Neutrophil (primary cell): ENCODE data around the gene CDH15.

Source experiments
- H3K27ac ChIP-seq: fragments of 200-600 bp; sonication (generic); 2 replicates; pipeline ENCODE4 v1.5.1; 2016; ENCODE audit warnings: mild to moderate bottlenecking, moderate library complexity
- H3K27me3 ChIP-seq: fragments of 200-600 bp; sonication (generic); 2 replicates; pipeline ENCODE4 v1.6.0; 2016; ENCODE audit warnings: mild to moderate bottlenecking
- H3K36me3 ChIP-seq: fragments of 200-600 bp; sonication (generic); 2 replicates; pipeline ENCODE4 v1.5.1; 2017
- H3K4me1 ChIP-seq, 2 experiments: fragments of 200-600 bp in 1 of 2; sonication (generic) in 1 of 2; 1 replicate in 1 of 2; 2 replicates in 1 of 2; pipeline versions ENCODE4 v1.5.1 to v1.6.1; 2013 to 2016; ENCODE audit warnings: low read depth in 1 of 2, low read length in 1 of 2, mild to moderate bottlenecking in 1 of 2, moderate library complexity in 1 of 2; ENCODE audit not compliant: control insufficient read depth in 1 of 2, insufficient read depth in 1 of 2
- H3K4me3 ChIP-seq, 2 experiments: fragments of 200-600 bp in 1 of 2; sonication (generic) in 1 of 2; 1 replicate in 1 of 2; 2 replicates in 1 of 2; pipeline ENCODE4 v1.5.1; 2013 to 2016; ENCODE audit warnings: low read depth in 1 of 2, low read length in 1 of 2, mild to moderate bottlenecking in 1 of 2, moderate library complexity in 1 of 2
- H3K9me3 ChIP-seq: fragments of 200-600 bp; sonication (generic); 2 replicates; pipeline ENCODE4 v1.5.1; 2016
- TF ChIP-seq, protein P1 (sequence below): fragments of 200-600 bp; sonication (generic); IDR thresholded peaks from 2 replicates; pipeline ENCODE4 v1.5.1; 2016; ENCODE audit warnings: antibody characterized with exemption

Gene CDH15

DNA sequence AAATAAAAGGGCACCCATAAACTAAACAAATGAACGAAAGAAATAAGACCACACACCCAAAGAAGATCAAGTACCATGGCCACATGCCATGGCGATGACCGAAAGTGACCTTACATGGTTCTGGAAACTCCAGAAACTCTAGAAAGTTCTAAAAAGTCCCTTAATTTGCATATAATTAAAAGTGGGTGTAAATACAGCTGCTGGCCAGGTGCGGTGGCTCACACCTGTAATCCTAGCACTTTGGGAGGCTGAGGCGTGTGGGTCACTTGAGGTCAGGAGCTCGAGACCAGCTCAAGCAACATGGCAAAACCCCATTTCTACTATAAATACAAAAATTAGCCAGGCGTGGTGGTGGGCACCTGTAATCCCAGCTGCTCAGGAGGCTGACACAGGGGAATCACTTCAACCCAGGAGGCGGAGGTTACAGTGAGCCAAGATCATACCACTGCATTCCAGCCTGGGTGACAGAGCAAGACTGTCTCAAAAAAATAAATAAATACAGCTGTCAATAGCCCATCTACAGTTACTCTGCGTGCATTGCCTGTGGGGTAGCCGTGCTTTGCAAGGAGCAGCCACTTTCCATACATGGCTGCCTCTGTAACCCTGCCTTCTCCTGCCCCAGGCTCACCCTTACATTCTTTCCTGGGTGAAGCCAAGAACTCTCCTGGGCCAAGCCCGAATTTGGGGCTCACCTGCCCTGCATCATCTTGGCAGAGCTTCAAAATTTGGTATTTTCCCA is 38.8 kb downstream of the CDH15 start:
- Histone ChIP-seq H3K4me1 (no peaks in the 10 kb centered on the region), H3K9me3 (no peaks in the 10 kb centered on the region), H3K36me3 (no peaks in the 10 kb centered on the region), H3K4me3 (no peak overlapping the region), H3K27me3 (peaks cover 37% of the 10 kb centered on the region), H3K27ac (no peak overlapping the region)
- TF ChIP-seq, protein P1, sequence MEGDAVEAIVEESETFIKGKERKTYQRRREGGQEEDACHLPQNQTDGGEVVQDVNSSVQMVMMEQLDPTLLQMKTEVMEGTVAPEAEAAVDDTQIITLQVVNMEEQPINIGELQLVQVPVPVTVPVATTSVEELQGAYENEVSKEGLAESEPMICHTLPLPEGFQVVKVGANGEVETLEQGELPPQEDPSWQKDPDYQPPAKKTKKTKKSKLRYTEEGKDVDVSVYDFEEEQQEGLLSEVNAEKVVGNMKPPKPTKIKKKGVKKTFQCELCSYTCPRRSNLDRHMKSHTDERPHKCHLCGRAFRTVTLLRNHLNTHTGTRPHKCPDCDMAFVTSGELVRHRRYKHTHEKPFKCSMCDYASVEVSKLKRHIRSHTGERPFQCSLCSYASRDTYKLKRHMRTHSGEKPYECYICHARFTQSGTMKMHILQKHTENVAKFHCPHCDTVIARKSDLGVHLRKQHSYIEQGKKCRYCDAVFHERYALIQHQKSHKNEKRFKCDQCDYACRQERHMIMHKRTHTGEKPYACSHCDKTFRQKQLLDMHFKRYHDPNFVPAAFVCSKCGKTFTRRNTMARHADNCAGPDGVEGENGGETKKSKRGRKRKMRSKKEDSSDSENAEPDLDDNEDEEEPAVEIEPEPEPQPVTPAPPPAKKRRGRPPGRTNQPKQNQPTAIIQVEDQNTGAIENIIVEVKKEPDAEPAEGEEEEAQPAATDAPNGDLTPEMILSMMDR, result no peak

DNA sequence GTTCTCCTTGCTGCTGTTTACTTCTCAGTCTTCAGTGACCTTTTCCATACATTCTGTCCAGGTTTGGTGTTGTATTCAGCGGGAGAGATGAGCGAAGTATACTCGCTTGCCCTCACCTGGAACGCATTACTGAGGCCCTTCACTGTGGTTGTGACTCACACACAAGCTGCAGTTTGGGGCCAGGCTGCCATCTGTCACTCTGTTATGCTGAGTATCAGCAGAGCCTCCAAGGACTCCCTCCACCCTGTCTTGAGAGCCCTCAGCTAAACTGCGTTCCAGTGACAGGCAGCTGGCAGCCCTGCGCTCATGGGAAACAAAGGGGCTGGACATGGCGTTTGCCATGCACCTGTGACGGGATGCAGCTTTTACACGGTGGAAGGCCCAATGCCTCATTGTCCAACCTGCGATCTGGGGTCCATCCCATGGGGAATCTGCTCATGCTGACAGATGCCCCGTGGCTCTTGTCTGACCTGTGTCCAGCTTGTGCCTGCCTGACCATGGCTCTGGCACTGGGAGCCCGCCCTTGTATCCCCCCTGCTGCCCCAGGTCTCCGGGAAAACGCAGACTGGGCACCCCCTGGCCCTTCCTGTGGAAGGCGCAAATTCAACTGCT is 39.5 kb downstream of the CDH15 start:
- TF ChIP-seq, protein P1, result no peak
- Histone ChIP-seq H3K9me3 (no peaks in the 10 kb centered on the region), H3K4me1 (peaks cover 0 to 1% of the 10 kb centered on the region in 2 experiments), H3K27ac (no peak overlapping the region), H3K36me3 (no peaks in the 10 kb centered on the region), H3K27me3 (peaks cover 33% of the 10 kb centered on the region), H3K4me3 (no peak overlapping the region)

DNA sequence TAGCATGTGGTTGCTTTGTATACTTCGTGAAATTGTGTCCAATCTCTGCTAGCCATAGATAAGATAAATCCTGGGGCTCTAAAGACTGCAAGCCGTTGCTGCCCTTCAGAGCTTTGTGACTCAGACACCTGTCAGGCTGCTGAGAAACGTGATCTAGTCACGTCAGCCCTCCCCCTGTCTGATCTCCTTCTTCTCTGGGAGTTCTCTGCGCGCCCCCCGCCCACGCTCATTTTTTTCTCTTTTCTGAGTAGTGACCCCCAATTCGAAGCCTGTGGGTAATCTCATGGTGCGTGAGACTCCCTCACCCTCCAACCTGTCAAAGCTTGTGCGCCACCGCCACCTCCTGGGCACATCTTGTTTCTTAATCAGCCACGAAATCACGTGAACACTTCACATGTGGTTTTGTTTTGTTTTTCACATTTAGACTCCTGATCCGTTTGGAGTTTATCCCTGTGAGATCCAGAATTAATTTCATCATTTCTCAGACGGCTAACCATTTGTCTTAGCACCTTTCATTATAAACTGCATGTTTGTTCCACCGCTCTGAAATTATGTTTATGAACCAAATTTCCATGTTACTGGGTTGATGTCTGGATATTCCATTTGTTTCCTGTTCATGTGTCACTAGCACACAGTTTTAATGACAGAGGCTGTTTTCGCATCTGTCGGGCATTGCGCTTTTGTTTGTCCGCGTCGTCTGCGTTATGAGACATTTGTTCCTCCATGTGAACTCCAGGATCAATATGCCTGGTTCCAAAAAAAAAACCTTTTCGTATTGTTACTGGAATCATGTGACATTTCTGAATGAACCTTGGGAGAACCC is 45.0 kb downstream of the CDH15 start:
- peak overlapping the region; percentile 80 to 95 for H3K4me3 ChIP-seq

DNA sequence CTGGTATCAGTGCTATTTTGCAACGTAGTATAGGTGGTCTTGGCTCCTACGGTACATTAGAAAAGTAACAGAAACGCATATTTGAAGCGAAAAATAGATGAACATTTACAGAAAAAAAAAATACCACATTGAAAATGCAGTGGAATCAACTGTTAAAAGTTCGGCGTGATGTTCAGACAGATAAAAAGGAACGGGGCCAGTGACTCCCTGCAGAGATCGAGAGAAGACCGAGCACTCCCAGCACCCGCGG is 45.5 kb downstream of the CDH15 start:
- peak overlapping the region; percentile 99 for H3K27ac ChIP-seq
- TF ChIP-seq, protein P1, result no peak
- H3K9me3 ChIP-seq, result no peaks in the 10 kb centered on the region
- H3K27me3 ChIP-seq, result no peaks in the 10 kb centered on the region
- H3K36me3 ChIP-seq, result peaks cover 10% of the 10 kb centered on the region
- H3K4me1 ChIP-seq, result peaks cover 18 to 19% of the 10 kb centered on the region in 2 experiments
- peak overlapping the region; percentile 80 to 95 for H3K4me3 ChIP-seq

More for the DNA sequence above, 45.0 kb downstream of the CDH15 start:
- H3K4me1 ChIP-seq, result peaks cover 18 to 19% of the 10 kb centered on the region in 2 experiments
- H3K27me3 ChIP-seq, result no peaks in the 10 kb centered on the region
- peak overlapping the region; percentile 99 for H3K27ac ChIP-seq
- TF ChIP-seq, protein P1, result peak; percentile 58
- no peaks in the 10 kb centered on the region for H3K9me3 ChIP-seq
- H3K36me3 ChIP-seq, result peaks cover 6% of the 10 kb centered on the region

DNA sequence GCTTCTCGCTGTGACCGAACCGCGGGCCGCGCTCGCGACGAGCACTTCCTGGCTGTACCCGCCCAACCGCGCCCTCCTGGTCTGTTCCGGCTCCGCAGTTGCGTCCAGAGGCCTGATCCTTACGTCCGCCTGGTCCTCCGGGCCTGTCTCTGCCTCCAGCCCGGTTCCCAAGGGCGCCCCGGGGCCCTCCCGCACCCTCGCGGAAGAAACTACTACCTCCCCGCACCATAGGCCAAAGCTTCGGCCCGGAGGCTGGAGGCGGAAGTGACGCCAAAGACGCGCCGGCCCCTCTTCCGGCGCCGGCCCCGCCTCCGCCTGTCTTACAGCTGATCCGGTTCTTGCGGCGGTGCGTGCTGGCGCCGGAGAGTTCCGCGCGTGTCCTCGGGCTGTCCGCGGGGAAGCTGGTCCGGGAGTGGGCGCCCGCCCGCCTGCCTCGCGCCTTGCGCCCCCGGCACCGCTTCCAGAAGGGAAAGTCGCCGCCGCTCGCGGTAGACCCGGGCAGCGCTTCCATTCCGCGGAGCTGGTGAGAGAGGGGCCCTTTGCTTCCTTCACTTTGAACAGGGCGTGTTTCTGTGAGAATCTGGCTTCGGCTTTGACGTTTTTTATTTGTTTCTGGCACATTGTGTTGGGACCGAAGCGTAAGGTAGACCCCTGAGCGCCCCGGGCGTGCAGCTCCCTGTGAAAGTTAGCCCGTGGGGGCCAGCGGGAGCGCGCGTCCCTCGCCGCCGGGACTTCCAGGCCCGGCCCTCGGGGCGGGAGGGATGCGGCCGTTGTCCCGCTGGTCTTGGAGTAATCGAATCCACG is 46.0 kb downstream of the CDH15 start, which contains the start of gene ZNF778:
ZNF778 (plus strand) TSS at position 316 of the 804 bp plus-strand sequence. CDS start 3,425 bp downstream, outside the sequence.
- H3K4me1 ChIP-seq, result peaks cover 18 to 19% of the 10 kb centered on the region in 2 experiments
- TF ChIP-seq, protein P1, result peak; percentile 60
- H3K27ac ChIP-seq, result peak within 1 kb of the TSS; percentile 99
- no peaks in the 10 kb centered on the region for H3K9me3 ChIP-seq
- peak within 1 kb of the TSS; percentile 80 to 95 for H3K4me3 ChIP-seq
- H3K36me3 ChIP-seq, result peaks cover 15% of the 10 kb centered on the region
- no peaks in the 10 kb centered on the region for H3K27me3 ChIP-seq
